ENCODE data around the gene TAF5L.
"Not testable (repeated sequence)": the region's sequence is repeated elsewhere in the genome, so short reads cannot be mapped to it uniquely, and the experiment has no call there.

Gene TAF5L

GRCh38 chr1:229641306-229641705 is 15.4 kb upstream of the TAF5L start:
- DNase-seq = no peak

GRCh38 chr1:229640455-229640854 is 14.5 kb upstream of the TAF5L start:
- no peak for DNase-seq

GRCh38 chr1:229637746-229638145 is 11.8 kb upstream of the TAF5L start:
- no peak for DNase-seq

DNA sequence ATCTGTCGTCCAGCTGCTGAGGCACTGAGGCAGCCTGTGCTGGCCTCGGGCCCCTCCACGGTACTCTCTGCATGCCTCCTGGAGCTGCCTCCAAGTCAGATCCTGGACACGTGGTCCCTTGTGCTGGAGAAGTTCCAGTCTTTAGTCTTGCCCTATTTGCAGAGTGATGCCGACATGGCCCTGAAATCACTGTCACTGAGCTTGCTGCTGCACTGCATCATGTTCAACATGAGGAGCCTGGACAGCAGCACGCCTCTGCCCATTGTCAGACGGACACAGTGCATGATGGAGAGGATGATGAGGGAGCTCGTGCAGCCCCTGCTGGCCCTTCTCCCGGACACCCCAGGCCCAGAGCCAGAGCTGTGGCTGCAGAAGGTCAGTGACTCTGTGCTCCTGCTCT is 10.1 kb upstream of the TAF5L start:
- no peak for DNase-seq

- no peak for DNase-seq
These were observed 6.0 kb upstream of the TAF5L start for GRCh38 chr1:229631966-229632365.

GRCh38 chr1:229631148-229631547 is 5.2 kb upstream of the TAF5L start:
- no peak for DNase-seq

- no peak for DNase-seq
These were observed 3.3 kb upstream of the TAF5L start for GRCh38 chr1:229629261-229629660.

GRCh38 chr1:229627003-229627402 is 1.1 kb upstream of the TAF5L start:
- DNase-seq = no peak

DNA sequence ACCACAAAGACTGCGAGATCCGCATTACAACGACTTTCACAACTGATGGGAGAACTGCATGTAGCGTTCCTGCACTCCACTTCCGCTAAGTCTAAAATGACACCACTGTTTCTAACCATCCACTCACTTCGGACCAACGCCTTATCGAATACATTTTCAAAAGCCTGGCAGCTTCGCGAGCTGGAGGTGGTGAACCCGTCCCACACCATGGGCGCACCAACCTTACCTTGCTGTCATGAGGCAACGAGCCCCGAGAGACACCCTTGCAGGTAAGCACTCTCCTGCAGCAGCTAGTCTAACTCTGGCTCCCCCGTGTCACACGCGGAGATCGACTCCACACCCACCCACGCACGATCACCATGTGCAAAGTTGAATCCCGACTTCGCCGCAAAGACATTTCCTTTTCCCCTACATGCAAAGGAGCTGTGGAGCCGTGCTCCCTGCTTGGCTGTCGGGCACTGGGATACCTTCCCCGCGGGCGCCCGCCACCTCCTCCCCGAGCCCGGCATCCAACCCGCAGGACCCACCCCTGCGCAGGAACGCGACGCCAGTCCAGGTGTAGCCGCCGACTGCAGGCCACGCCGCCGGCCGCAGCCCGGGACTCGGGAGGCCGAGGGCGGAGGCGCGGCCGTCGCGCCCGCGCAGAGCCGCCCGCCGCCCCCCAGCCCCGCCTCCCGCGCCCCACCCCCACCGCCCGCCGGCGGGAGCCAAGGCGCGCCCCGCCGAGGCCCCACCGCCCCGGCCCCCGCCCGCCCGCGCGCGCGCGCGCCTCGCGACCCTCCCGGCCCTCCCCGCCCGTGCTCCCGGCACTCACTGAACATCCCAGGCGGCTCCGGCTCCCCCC is 629 bp downstream of the TAF5L start:
- DNase-seq = no peak

GRCh38 chr1:229624521-229625070 is 1.3 kb downstream of the TAF5L start:
- no peak for DNase-seq

DNA sequence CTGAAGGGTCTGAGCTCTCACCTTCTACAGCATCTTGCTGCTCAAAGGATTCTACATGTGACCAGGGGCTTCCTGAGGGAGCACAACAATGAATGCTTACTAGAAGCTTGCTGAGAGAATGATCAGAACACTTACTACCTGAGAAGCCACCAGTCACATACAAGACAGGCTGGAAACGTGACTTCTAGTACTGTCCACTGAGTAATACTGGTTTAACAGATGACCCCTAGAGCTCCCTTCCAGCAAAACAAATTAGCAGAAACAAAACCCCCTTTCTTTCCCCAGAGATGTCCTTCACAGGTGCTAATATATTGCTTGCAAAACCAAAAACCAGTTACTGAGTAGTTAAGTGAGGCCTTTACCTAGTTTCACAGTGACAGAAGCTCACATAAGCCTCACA is 2.1 kb downstream of the TAF5L start:
- DNase-seq = no peak

- DNase-seq = no peak
These were observed 2.7 kb downstream of the TAF5L start for GRCh38 chr1:229623225-229623624.

DNA sequence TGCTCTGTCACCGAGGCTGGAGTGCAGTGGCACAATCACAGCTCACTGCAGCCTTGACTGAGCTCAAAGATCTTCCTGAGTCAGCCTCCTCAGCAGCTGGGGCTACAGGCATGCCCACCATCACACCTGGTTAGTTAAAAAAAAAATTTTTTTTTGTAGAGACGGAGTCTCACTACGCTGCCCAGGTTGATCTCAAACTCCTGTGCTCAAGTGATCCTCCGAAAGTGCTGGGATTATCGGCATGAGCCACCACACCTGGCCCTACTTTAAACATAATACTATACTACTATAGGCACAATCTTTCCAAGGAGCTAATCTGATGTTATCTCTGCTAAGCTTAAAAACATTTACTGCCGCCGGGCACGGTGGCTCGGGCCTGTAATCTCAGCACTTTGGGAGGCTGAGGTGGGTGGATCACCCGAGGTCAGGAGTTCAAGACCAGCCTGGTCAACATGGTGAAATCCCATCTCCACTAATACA is 3.2 kb downstream of the TAF5L start:
- not testable (repeated sequence) for DNase-seq

GRCh38 chr1:229621663-229622062 is 4.3 kb downstream of the TAF5L start:
- DNase-seq = no peak

DNA sequence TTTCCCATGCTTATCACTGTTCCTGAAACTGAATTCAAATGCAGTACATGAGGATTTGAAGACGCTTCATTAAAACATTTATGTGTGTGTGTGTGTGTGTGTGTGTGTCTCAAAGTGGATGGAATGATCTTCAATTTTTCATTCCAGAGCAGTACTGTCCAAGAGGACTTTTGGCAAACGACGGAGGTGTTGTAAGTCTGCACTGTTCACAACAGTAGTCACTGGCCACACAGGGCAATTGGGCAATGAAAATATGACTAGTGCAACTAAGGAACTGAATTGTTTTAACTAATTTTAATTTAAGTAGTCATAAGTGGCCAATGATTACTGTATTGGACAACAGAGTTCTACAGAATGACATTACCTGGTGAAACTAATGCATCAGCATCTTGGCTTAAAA is 5.0 kb downstream of the TAF5L start:
- DNase-seq = no peak

DNA sequence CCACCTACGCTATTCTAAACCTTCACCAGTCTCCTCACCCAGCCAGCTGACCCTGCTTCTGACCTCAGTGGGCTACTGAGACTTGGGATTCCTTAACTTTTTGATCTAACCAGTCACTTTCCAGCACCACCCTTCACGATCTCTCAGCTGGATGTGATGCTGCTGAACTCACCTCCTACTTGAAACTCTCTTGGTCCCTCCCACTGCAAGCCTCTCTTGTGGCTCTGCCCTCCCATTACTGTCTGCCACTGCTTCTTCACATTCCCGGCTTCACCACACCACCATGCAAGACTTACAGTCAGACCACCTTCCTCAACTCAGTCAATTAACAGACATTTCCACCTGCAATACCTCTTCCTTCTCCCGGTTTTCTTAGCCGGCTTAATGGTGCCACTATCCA is 6.3 kb downstream of the TAF5L start:
- no peak for DNase-seq

- DNase-seq = no peak
These were observed 6.9 kb downstream of the TAF5L start for GRCh38 chr1:229619002-229619401.

- no peak for DNase-seq
These were observed 8.4 kb downstream of the TAF5L start for GRCh38 chr1:229617351-229618100.

DNA sequence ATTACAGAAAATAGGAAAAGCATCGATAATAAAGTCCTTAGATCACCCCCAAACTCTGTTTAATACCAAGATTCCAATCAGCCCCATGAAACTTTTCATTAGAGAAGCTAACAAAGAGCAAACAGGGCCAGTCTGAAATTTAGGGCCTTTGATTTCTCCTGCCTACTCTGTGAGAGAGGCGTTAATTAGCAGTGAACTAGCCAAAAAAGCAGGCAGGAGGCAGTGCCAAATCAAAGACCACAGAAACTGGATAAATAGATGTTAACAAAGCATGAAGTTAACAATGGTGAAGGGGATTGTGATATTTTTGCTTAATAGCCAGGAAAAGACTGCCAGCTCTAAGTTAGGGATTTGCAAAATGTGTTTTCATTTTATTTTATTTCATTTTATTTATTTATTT is 11.2 kb downstream of the TAF5L start:
- no peak for DNase-seq

DNA sequence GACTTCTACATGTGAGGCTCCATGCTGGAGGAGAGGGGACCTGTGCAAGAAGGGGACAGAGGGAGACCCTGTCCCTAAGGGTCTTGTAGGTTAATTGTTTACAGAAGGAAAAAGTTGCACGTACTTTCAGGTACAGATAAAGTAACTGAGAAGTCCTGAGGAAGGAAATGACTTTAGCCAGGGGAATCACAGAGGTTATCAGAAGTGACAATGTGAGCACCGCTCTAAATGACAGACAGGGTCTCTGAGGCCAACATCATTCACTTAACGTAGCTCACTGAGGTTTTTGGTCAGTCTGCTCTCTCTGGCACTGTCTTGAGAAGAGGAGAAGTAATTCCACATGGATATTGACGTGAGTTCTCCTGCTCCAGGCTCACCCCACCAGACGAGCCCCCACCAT is 12.0 kb downstream of the TAF5L start:
- no peak for DNase-seq

- DNase-seq = no peak
These were observed 17.3 kb downstream of the TAF5L start for GRCh38 chr1:229608590-229608989.

GRCh38 chr1:229607370-229607769 is 18.6 kb downstream of the TAF5L start:
- DNase-seq = no peak

- no peak for DNase-seq
These were observed 22.4 kb downstream of the TAF5L start for GRCh38 chr1:229603371-229604005.

All from CD4-positive, alpha-beta T cell treated with Interleukin-10 for 1 hour (primary cell).